ENCODE data around the gene PXMP2. TPM values are rescaled to one million over a fixed set of nuclear protein-coding genes. Genes with fewer than 3 reads are reported as not detected.
A peak's percentile ranks its signal among the peaks of the same experiment; 100 is the strongest.

The PXMP2 gene
- 36.5 TPM for total RNA-seq
- long read RNA-seq, transcript PXMP2-201 (5 exons, 957 nt) = major isoform, 44 of 50 reads
- long read RNA-seq, partial matches to known transcripts = 3 of 50 reads
- long read RNA-seq, other reads (novel, unspliced or antisense) = 3 of 50 reads

- intact Hi-C loops (cut with DNase I) = loop anchor here (5.0 kb wide), 1 partner anchor 75 kb away; the partner anchor contains the start of gene ANKLE2
- DNase-seq (ENCODE audit: low spot score) = peak; percentile 95
Measured at GRCh38 chr12:132687211-132688164, at the start of gene PXMP2, which contains the start of gene POLE. Gene PXMP2, plus strand, starts transcription at chr12:132687587. Its CDS starts 84 bp downstream, at chr12:132687671. Gene POLE, minus strand, starts transcription at chr12:132687342. Its CDS starts 27 bp downstream, at chr12:132687315.

DNA sequence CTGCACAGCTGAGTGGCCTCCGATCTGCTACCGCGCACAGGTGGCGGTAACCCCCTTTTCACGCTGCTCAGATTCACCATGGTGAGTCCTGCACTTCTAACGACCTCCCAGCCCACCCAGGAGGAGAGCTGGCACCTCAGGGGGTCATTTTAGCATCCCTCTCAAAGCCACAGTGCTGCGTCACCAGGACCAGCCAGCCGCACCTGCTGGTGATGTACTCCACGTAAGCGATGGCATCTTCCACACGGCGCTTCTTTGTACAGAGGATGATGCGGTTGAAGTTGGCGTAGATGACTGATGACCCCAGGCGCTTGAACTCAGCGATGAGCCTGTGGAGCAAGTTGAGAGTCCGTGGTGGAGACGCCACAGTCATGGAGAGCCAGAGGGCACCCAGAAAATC lies 49.6 kb upstream of the PXMP2 start:
- intact Hi-C loops (cut with DNase I) = no loop called here
- no peak for DNase-seq (ENCODE audit: low spot score)

GRCh38 chr12:132638541-132639408 lies 48.6 kb upstream of the PXMP2 start:
- no peak for DNase-seq (ENCODE audit: low spot score)
- intact Hi-C loops (cut with DNase I) = no loop called here

DNA sequence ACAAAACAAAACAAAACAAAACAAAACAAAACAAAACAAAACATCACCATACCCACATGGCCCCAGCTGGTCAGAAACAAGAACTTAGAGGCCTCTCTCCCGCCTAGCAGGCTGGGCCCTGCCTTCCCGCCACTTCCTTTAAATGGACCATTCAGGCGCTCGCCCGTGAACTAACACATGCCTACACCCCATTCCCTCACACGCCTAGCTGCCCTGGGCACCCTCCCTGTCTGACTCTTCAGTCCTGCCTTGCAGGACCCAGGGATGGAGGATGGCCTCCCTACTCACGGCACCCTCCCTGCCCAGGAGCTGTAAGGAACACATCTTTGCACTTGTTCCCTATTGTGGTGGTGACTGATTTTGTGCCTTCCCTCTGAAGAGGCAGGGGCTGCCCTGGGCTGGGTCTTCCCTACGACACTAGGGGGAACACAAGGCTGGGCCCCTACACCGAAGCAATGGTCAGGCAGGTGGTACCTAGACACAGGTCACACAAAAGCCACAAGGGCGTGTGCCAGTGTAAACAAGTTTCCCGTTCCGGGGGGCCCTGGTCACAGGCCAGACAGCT lies 47.3 kb upstream of the PXMP2 start:
- intact Hi-C loops (cut with DNase I) = no loop called here
- no peak for DNase-seq (ENCODE audit: low spot score)

GRCh38 chr12:132640936-132641335 lies 46.5 kb upstream of the PXMP2 start:
- intact Hi-C loops (cut with DNase I) = no loop called here
- no peak for DNase-seq (ENCODE audit: low spot score)

GRCh38 chr12:132641811-132642650 lies 45.4 kb upstream of the PXMP2 start:
- no peak for DNase-seq (ENCODE audit: low spot score)
- intact Hi-C loops (cut with DNase I) = no loop called here

DNA sequence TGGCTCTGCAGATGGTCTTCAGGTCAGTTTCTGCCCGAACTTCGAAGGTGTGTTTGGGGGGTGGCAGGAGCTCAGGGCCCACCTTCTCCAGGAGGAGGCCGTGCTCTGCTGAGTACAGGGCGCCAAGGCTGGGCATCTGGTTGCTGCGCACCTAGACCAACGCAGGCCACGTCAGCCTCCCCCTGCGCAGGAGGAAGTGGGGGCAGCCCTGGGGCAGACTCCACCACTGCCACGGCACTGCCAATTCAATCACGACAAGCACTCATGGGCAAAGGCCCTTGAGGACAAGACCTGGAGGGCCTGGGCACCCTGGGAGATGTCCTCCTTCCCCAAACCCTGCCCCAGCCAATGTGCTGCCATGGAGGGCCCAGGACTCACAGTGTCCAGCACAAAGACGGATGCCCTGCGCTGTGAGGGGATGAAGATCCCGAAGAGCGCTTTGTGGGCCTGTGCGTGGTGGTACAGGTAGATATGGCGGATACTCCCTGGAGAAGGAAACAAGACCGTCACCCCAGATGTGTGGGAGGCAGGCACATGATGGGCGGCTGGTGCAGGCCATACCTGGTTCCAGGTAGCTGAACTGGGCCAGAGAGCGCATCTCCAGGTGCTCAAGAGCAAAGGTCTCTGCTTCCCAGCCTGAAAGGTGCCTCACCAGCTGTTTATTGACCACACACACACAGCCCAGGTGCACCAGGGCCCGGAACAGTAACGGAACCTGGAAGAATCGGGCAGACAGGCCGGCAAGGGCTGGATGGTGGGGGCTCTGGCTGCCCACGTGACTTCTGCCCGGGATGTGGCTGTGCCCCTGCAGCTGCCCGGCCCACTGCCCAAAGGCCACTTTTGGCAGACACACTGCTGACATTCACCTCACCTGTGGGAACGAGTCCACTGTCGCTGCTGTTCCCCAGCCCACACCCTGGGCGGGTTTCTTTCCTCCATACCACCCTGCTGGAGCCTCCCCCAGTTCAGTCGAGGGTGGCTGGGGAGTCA lies 44.2 kb upstream of the PXMP2 start:
- intact Hi-C loops (cut with DNase I) = no loop called here
- DNase-seq (ENCODE audit: low spot score) = no peak

DNA sequence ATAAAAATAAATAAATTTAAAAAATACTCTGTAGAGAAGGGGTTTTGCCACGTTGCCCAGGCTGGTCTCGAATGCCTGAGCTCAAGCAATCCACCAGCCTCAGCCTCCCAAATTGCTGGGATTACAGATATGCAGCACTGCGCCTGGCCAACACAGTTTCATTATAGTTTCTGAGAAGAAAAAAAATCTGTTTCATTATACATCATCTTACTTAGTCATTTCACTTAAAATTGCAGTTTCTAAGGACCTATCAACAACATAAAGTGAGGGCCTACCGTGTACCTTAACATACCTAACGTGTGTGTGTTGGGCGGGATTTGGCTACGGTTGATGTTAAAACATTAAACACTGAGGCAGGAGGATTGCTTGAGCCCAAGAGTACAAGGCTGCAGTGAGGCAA lies 40.5 kb upstream of the PXMP2 start:
- intact Hi-C loops (cut with DNase I) = no loop called here
- no peak for DNase-seq (ENCODE audit: low spot score)

DNA sequence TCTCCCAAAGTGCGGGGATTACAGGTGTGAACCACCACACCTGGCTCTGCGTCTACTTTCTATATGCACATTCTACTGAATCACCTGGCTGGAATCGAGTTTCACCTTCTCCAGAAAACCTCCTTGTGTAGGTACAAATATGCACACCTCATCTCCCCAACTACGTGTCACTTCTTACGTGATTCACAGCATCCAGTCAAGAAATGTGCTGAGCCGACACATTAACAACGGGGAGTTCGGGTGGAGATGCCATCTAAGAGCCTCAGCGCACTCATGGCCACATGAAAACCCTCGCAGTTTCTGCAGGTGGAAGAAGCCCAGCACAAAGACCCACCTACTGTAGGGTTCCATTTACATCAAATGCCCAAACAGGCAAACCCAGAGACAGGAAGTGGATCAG lies 39.5 kb upstream of the PXMP2 start:
- intact Hi-C loops (cut with DNase I) = no loop called here
- DNase-seq (ENCODE audit: low spot score) = no peak

DNA sequence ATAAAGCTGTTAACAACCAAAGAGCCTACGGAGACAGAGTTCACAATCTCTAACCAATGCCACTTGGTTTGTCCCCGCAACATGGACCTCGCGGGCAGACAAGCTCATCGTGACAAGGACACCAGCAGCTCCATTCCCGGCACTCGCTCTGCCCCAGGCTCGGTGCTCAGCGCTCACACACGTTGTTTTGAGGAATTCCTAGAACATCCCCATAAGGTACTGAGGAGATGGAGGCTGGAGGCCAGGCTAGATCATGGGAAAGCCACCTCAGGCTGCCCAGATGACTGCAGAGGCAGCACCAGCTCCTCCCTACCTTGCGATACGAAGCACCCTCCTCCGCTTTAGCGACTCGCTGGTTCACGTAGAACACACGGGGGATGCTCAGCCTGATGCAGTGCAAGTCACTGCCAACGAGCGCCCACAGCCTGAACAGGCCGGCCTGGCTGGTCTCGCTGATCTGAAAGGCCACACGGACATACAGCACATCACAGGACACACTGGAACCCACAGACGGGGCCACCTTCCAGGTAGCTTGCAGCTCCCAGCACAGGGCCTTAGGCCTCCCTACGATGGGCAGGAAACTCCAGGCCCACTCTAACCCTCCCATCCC lies 38.7 kb upstream of the PXMP2 start:
- intact Hi-C loops (cut with DNase I) = no loop called here
- DNase-seq (ENCODE audit: low spot score) = no peak

- intact Hi-C loops (cut with DNase I) = no loop called here
- no peak for DNase-seq (ENCODE audit: low spot score)
Measured at GRCh38 chr12:132649226-132649945, 38.0 kb upstream of the PXMP2 start.

- no peak for DNase-seq (ENCODE audit: low spot score)
- intact Hi-C loops (cut with DNase I) = no loop called here
Measured at GRCh38 chr12:132651444-132652100, 35.8 kb upstream of the PXMP2 start.

DNA sequence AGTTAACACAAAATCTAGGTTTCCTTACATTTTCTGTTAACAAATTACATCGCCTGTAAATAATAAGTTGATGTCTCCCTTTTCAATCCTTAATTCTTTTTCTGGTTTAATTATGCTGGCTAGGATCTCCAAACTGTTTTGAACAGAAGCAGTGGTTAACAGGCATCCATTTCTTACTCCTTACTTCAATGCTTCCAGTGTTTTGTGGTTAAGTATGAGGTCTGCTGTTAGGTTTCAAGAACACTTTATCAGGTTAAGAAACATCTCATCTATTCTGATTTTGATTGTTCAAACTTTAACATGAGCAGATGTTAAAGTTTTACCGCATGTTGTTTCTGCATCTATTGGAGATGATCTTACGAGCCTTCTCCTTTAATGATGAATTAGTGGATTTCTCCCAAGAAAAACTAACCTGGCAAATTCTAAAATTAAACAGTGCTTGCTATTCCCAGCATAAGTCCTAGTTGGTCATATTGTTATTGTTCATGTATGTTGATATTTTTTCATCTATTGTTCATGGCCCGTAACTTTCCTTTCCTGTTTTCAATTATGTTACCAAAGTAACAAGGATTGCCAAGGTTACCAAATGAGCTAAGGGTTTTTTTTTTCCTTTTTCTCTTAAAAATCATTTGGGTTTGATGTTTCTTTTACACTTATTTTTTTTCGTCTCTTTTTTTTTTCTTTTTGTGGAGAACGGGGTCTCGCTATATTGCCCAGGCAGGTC lies 33.7 kb upstream of the PXMP2 start:
- intact Hi-C loops (cut with DNase I) = no loop called here
- no peak for DNase-seq (ENCODE audit: low spot score)

DNA sequence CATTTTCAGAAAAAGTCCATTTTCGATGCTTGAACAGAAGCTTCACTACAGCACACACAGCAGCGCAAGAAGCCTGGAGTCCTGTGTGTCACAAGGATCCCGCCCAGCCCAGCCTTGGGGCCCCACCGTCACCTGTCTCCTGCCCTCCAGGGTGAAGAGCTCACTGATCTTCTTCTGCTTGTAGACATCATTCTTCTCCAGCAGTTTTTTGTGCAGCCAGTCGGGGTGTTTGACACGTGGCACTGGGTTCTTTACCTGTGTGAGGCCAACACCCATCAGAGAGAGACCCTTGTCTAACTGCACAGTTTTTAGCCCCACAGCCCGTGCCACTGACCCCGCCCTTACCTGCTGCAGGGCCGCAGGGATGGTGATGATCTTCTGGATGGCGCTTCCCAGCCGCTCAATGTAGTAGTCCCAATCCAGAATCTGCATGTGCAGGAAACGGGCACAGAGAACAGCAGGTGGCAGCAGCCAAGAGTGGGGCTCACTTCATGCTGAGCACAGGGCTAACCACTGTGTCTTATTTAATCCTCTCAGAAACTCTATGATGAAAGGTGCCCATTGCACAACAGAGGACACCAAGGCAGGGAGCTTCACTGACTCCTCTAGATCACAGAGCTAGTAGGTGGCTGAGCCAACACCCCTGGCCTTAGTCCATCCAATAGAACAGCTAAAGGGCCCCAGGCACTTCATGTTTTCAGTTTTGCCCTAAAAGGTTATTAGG lies 30.2 kb upstream of the PXMP2 start:
- intact Hi-C loops (cut with DNase I) = no loop called here
- no peak for DNase-seq (ENCODE audit: low spot score)

Measured in cardiac septum (tissue), 1 donor.